RPMI7951 (cell line): Measurements from ENCODE around the gene ZYX. TPM values are rescaled to one million over a fixed set of nuclear protein-coding genes. Genes with fewer than 3 reads are reported as not detected.
"Not testable (repeated sequence)": the region's sequence is repeated elsewhere in the genome, so short reads cannot be mapped to it uniquely, and the experiment has no call there.

Source experiments
- DNase-seq: peaks from one replicate; pipeline ENCODE4 v3.0.0-alpha.2; 2012; ENCODE audit warnings: low read depth
- total RNA-seq: library from RNA; depleted of rRNA; stranded (reverse); fragments of >200 nt; shearing (Covaris generic); gene quantifications from 2 replicates; pipeline ENCODE4 v1.2.3, GENCODE V29; 2014

The ZYX gene
- total RNA-seq, 1 experiment from 2014 or later = 51.5 TPM

GRCh38 chr7:143384661-143385631 is 3.8 kb downstream of the ZYX start:
- DNase-seq = no peak

GRCh38 chr7:143385891-143386781 is 5.0 kb downstream of the ZYX start:
- DNase-seq = no peak

- DNase-seq = no peak
These were observed 6.2 kb downstream of the ZYX start for GRCh38 chr7:143387156-143387975.

- DNase-seq = no peak
These were observed 6.9 kb downstream of the ZYX start for GRCh38 chr7:143388051-143388450.

- no peak for DNase-seq
These were observed 7.5 kb downstream of the ZYX start for GRCh38 chr7:143388491-143389101.

GRCh38 chr7:143389316-143390103 is 8.4 kb downstream of the ZYX start:
- no peak for DNase-seq

- DNase-seq = no peak
These were observed 9.1 kb downstream of the ZYX start for GRCh38 chr7:143390104-143390772.

- no peak for DNase-seq
These were observed 9.7 kb downstream of the ZYX start for GRCh38 chr7:143390773-143391317.

- no peak for DNase-seq
These were observed 10.6 kb downstream of the ZYX start for GRCh38 chr7:143391462-143392404.

GRCh38 chr7:143392427-143392826 is 11.3 kb downstream of the ZYX start:
- not testable (repeated sequence) for DNase-seq

GRCh38 chr7:143392875-143393266 is 11.7 kb downstream of the ZYX start:
- DNase-seq = no peak

GRCh38 chr7:143393267-143394041 is 12.3 kb downstream of the ZYX start:
- no peak for DNase-seq

- DNase-seq = no peak
These were observed 12.9 kb downstream of the ZYX start for GRCh38 chr7:143394068-143394467.

- DNase-seq = no peak
These were observed 13.6 kb downstream of the ZYX start for GRCh38 chr7:143394777-143395176.

GRCh38 chr7:143395187-143396149 is 14.3 kb downstream of the ZYX start:
- DNase-seq = no peak

- DNase-seq = no peak
These were observed 15.0 kb downstream of the ZYX start for GRCh38 chr7:143396182-143396581.
